T-helper 2 cell (primary cell): ENCODE results near the gene CCBE1.

Experiments
- DNase-seq, 5 experiments: peaks; one replicate each; pipeline versions ENCODE4 v3.0.0 to v3.0.0-alpha.2; 2012 to 2022

Gene CCBE1

GRCh38 chr18:59382383-59382782 is 314.8 kb downstream of the CCBE1 start:
- DNase-seq: no peak

- no peak for DNase-seq
Observed at GRCh38 chr18:59381949-59382348, 315.3 kb downstream of the CCBE1 start.
